ENCODE data around the gene VWA5B2. TPM values are rescaled to one million over a fixed set of nuclear protein-coding genes. Genes with fewer than 3 reads are reported as not detected.
A peak's percentile ranks its signal among the peaks of the same experiment; 100 is the strongest.

Gene VWA5B2
- total and polyA plus RNA-seq, 2 of the 13 experiments (the other 11 are each of a cell fraction or from before 2014, with no cell fraction given) = 0.03 to 0.04 TPM

- TF ChIP-seq RERE (CRISPR knock-in tag; IDR thresholded peaks at IDR 0.05; ENCODE audit: low read depth) = no peak
- TF ChIP-seq ZNF781 (CRISPR knock-in tag; IDR thresholded peaks at IDR 0.05; ENCODE audit: borderline replicate concordance, not compliant biosample characterization) = no peak
- TF ChIP-seq SMARCC2 (IDR thresholded peaks at IDR 0.05) = no peak
- no peak for TF ChIP-seq DR1 (CRISPR knock-in tag; IDR thresholded peaks at IDR 0.05)
- TF ChIP-seq EEA1 (CRISPR knock-in tag; IDR thresholded peaks at IDR 0.05; ENCODE audit: borderline replicate concordance) = no peak
- TF ChIP-seq, protein P1, sequence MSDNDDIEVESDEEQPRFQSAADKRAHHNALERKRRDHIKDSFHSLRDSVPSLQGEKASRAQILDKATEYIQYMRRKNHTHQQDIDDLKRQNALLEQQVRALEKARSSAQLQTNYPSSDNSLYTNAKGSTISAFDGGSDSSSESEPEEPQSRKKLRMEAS (IDR thresholded peaks at IDR 0.05) = no peak
- TF ChIP-seq ZC3H4 (CRISPR knock-in tag; IDR thresholded peaks at IDR 0.05; ENCODE audit: borderline replicate concordance) = no peak
- TF ChIP-seq MAFG (CRISPR knock-in tag; IDR thresholded peaks at IDR 0.05) = no peak
- TF ChIP-seq SP1 (IDR thresholded peaks at IDR 0.05) = no peak
- no peak for TF ChIP-seq SP1 (CRISPR knock-in tag; IDR thresholded peaks at IDR 0.05)
- no peak for TF ChIP-seq ISX (CRISPR knock-in tag; conservative IDR thresholded peaks at IDR 0.05)
- TF ChIP-seq ZMAT5 (CRISPR knock-in tag; IDR thresholded peaks at IDR 0.05; ENCODE audit: borderline replicate concordance, low read depth) = no peak
- TF ChIP-seq, protein P2, sequence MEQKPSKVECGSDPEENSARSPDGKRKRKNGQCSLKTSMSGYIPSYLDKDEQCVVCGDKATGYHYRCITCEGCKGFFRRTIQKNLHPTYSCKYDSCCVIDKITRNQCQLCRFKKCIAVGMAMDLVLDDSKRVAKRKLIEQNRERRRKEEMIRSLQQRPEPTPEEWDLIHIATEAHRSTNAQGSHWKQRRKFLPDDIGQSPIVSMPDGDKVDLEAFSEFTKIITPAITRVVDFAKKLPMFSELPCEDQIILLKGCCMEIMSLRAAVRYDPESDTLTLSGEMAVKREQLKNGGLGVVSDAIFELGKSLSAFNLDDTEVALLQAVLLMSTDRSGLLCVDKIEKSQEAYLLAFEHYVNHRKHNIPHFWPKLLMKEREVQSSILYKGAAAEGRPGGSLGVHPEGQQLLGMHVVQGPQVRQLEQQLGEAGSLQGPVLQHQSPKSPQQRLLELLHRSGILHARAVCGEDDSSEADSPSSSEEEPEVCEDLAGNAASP (CRISPR knock-in tag; IDR thresholded peaks at IDR 0.05; ENCODE audit: borderline replicate concordance) = no peak
- no peak for TF ChIP-seq MXI1 (IDR thresholded peaks at IDR 0.05; ENCODE audit: borderline replicate concordance, low read depth, low read length)
- TF ChIP-seq MYNN (CRISPR knock-in tag; IDR thresholded peaks at IDR 0.05; ENCODE audit: low read depth) = no peak
- no peak for TF ChIP-seq ZNF672 (CRISPR knock-in tag; IDR thresholded peaks at IDR 0.05)
- no peak for TF ChIP-seq ARID2 (CRISPR knock-in tag; IDR thresholded peaks at IDR 0.05; ENCODE audit: borderline replicate concordance)
- 0 out of 2 replicates have a peak, but pooled peaks have one; percentile 50 for TF ChIP-seq ZZZ3 (CRISPR knock-in tag; IDR thresholded peaks at IDR 0.05; ENCODE audit: borderline replicate concordance)
- TF ChIP-seq, protein P3, sequence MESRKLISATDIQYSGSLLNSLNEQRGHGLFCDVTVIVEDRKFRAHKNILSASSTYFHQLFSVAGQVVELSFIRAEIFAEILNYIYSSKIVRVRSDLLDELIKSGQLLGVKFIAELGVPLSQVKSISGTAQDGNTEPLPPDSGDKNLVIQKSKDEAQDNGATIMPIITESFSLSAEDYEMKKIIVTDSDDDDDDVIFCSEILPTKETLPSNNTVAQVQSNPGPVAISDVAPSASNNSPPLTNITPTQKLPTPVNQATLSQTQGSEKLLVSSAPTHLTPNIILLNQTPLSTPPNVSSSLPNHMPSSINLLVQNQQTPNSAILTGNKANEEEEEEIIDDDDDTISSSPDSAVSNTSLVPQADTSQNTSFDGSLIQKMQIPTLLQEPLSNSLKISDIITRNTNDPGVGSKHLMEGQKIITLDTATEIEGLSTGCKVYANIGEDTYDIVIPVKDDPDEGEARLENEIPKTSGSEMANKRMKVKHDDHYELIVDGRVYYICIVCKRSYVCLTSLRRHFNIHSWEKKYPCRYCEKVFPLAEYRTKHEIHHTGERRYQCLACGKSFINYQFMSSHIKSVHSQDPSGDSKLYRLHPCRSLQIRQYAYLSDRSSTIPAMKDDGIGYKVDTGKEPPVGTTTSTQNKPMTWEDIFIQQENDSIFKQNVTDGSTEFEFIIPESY (CRISPR knock-in tag; IDR thresholded peaks at IDR 0.05) = no peak
These were observed 43.0 kb upstream of the VWA5B2 start, which contains the start of gene ABCF3 (continued) for GRCh38 chr3:184186184-184186901.

Measured in HepG2 (cell line).